ENCODE measurements around the gene MOB3A.

MOB3A gene

DNA sequence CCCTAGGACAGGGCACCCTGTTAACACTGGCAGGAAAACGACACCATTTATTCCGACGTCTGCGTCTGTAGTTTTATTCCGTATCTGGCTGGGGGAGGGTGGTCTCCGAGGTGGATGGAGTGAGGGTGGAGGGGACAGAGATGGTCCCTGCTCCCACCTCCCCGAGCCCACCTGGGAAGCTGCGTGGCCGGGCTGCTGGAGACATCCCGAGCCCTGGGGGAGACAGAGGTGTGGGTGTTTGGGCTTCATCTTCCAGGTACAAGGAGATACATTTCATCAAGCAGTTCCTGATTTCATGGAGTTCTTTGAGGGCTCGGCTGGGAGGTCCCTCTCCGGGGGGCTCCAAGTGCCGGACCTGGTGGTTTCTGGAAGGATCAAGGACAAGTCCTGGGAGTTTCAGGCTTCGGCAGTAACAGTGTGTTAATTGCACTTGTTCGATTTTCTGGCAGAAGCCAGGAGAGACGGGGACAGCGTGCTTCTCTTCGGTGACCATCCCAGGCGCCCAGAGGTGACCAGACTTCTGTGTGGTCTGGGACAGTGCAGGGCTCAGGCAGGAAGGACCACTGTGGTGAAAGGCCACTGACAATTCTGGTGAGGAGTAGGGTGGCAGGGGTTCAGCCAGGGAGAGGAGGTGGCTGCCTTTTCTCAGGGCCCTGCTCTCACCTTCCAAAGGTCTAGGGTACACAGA lies 25.0 kb downstream of the MOB3A start:
- H3K4me3 ChIP-seq (ENCODE audit: low read depth, low read length) = no peak overlapping the region
- DNase-seq (ENCODE audit: low read depth) = no peak
- TF ChIP-seq, protein P1, sequence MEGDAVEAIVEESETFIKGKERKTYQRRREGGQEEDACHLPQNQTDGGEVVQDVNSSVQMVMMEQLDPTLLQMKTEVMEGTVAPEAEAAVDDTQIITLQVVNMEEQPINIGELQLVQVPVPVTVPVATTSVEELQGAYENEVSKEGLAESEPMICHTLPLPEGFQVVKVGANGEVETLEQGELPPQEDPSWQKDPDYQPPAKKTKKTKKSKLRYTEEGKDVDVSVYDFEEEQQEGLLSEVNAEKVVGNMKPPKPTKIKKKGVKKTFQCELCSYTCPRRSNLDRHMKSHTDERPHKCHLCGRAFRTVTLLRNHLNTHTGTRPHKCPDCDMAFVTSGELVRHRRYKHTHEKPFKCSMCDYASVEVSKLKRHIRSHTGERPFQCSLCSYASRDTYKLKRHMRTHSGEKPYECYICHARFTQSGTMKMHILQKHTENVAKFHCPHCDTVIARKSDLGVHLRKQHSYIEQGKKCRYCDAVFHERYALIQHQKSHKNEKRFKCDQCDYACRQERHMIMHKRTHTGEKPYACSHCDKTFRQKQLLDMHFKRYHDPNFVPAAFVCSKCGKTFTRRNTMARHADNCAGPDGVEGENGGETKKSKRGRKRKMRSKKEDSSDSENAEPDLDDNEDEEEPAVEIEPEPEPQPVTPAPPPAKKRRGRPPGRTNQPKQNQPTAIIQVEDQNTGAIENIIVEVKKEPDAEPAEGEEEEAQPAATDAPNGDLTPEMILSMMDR (IDR thresholded peaks at IDR 0.05; ENCODE audit: insufficient read depth, low read depth, low read length, missing control alignments) = no peak

GRCh38 chr19:2070436-2070827 lies 25.7 kb downstream of the MOB3A start:
- DNase-seq (ENCODE audit: low read depth) = no peak
- no peak overlapping the region for H3K4me3 ChIP-seq (ENCODE audit: low read depth, low read length)

DNA sequence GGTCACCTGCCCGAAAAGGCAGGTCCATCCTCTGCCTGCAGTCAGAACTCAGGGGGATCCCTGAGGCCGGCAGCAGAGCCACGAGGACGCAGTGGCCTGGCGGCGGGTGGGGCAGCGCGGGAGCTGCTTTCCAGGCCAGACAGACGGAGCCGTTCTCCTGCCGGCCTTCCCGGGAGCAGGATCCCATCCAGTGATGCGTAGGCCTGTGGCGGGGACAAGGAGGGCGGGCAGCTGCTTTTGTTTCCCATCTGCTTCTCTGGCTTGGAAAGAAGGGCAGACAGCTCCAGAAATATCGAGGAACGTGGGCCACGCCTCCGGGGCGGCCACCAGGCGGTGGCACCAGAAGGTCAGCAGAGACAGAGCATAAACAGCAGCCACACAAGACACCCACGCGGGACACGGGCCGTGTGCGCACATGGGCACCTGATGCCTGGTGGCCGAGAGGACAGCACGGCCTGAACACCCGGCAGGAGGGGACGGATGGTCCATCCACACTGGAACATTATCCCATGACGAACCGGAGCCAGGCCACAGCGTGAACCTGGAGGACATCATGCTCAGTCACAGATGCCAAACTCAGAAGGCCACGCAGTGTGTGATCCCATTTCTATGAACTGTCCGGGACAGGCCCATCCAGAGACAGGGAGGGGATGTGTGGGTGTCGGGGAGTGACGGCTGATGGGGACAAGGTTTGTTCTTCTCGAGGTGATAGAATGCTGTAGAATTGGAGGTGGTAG lies 31.2 kb downstream of the MOB3A start:
- TF ChIP-seq, protein P1 (IDR thresholded peaks at IDR 0.05; ENCODE audit: insufficient read depth, low read depth, low read length, missing control alignments) = no peak
- no peak for DNase-seq (ENCODE audit: low read depth)

More at GRCh38 chr19:2070436-2070827, 25.7 kb downstream of the MOB3A start:
- TF ChIP-seq, protein P1 (IDR thresholded peaks at IDR 0.05; ENCODE audit: insufficient read depth, low read depth, low read length, missing control alignments) = no peak

DNA sequence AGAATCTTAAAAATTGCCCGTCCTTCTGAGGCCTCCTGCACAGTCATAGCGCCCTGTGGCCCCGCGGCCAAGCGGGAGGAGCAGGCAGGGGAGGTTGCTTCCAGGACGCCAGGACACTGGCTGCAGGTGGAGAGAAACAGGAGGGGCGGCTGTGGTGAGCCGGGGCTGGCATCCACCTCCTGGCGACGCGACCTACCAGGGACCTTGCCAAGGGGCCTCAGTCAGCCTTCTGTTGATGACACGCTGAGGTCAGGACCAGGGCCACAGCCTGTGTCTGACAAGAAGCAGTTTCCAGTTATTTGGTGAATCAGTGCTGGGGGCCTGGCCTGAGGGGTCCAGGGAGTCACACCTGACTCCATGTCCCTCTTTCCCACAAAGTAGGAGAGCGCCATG lies 31.7 kb downstream of the MOB3A start:
- DNase-seq (ENCODE audit: low read depth) = no peak
- TF ChIP-seq, protein P1 (IDR thresholded peaks at IDR 0.05; ENCODE audit: insufficient read depth, low read depth, low read length, missing control alignments) = no peak
- H3K4me3 ChIP-seq (ENCODE audit: low read depth, low read length) = no peak overlapping the region

More for the DNA sequence above, 31.2 kb downstream of the MOB3A start:
- H3K4me3 ChIP-seq (ENCODE audit: low read depth, low read length) = no peak overlapping the region

- H3K4me3 ChIP-seq (ENCODE audit: low read depth, low read length) = no peak overlapping the region
- DNase-seq (ENCODE audit: low read depth) = peak; percentile 73
- TF ChIP-seq, protein P1 (IDR thresholded peaks at IDR 0.05; ENCODE audit: insufficient read depth, low read depth, low read length, missing control alignments) = no peak
Measured at GRCh38 chr19:2063824-2064223, 32.3 kb downstream of the MOB3A start.

- TF ChIP-seq, protein P1 (IDR thresholded peaks at IDR 0.05; ENCODE audit: insufficient read depth, low read depth, low read length, missing control alignments) = no peak
- DNase-seq (ENCODE audit: low read depth) = no peak
- peak overlapping the region; percentile 65 for H3K4me3 ChIP-seq (ENCODE audit: low read depth, low read length)
Measured at GRCh38 chr19:2062770-2063169, 33.4 kb downstream of the MOB3A start.

Data from GM12865 (cell line).